ENCODE results near the gene CRACR2B. TPM values are rescaled to one million over a fixed set of nuclear protein-coding genes. Genes with fewer than 3 reads are reported as not detected.

CRACR2B gene
- total and polyA plus RNA-seq, 2 of the 13 experiments (the other 11 are each of a cell fraction or from before 2014, with no cell fraction given): 14.9 to 21.0 TPM

- H3K36me3 ChIP-seq (replicated peaks in 1 of 2; ENCODE audit: control insufficient read depth in 1 of 2, insufficient read depth in 2 of 2, low read length in 2 of 2): peaks cover 7 to 8% of the 10 kb centered on the region in 2 experiments; a peak in 3 of 5 replicates
- CTCF ChIA-PET (ENCODE audit: low intra/inter-chr PET ratio, low total read pairs): no interaction called here
- no peaks in the 10 kb centered on the region; a peak in 1 of 5 replicates for H3K27me3 ChIP-seq (ENCODE audit: control insufficient read depth in 1 of 2, insufficient read depth in 2 of 2, low read length in 2 of 2)
- no peak overlapping the region for H2AFZ ChIP-seq (ENCODE audit: low read length)
- H3K4me1 ChIP-seq (ENCODE audit: insufficient read depth, low read length): peaks cover 35% of the 10 kb centered on the region
- H3K4me3 ChIP-seq (replicated peaks in 1 of 3; ENCODE audit: insufficient read depth in 1 of 3, low read depth in 2 of 3, low read length in 3 of 3): peak overlapping the region in 2 of 3 experiments; percentile 60 to 80; a peak in 3 of 6 replicates
- H3K27ac ChIP-seq (ENCODE audit: extremely low read length, insufficient read depth, low read length): no peak overlapping the region
- in situ Hi-C loops (cut with HindIII; ENCODE audit: extremely low pct_ligation_motif_present, low pct_unique_long_range_greater_than_20kb) (no loop called here), intact Hi-C loops (cut with micrococcal nuclease; ENCODE audit: unreplicated experiment) (no loop called here)
- no peaks in the 10 kb centered on the region for H4K20me1 ChIP-seq (ENCODE audit: insufficient read depth, low read length)
- H3K9me3 ChIP-seq (ENCODE audit: low read length): no peaks in the 10 kb centered on the region
- 61% methylated on average over 5 of the region's 8 CpGs for WGBS (ENCODE audit: low lambda C conversion rate)
- DNase-seq (ENCODE audit: low spot score) (no peak), ATAC-seq (no peak), FAIRE-seq (no peak)
- H3K4me2 ChIP-seq (ENCODE audit: low read depth, low read length): peak overlapping the region; percentile 94
- no TSS peak for BruUV-seq (replicated peaks)
- peak overlapping the region; percentile 79; the same call in 1 of the 2 replicates for H3K9ac ChIP-seq (ENCODE audit: insufficient read depth, low read depth, low read length)
- peaks cover 19% of the 10 kb centered on the region for H3K79me2 ChIP-seq (ENCODE audit: insufficient read depth, low read length)
- POLR2A ChIA-PET: interaction anchor here (4.6 kb wide), 1 partner anchor 17 kb away, joined by 56 read pairs; the partner anchor contains the start of gene PNPLA2
- TF ChIP-seq SKIL (CRISPR knock-in tag; IDR thresholded peaks at IDR 0.05; ENCODE audit: borderline replicate concordance) (no peak), ZNF766 (CRISPR knock-in tag; IDR thresholded peaks at IDR 0.05; ENCODE audit: borderline replicate concordance) (no peak), ZNF224 (CRISPR knock-in tag; IDR thresholded peaks at IDR 0.05) (no peak), ZNF879 (CRISPR knock-in tag; IDR thresholded peaks at IDR 0.05) (no peak), ZBTB20 (CRISPR knock-in tag; IDR thresholded peaks at IDR 0.05; ENCODE audit: borderline replicate concordance, low read depth) (no peak), ZNF343 (CRISPR knock-in tag; IDR thresholded peaks at IDR 0.05) (no peak), TBX3 (IDR thresholded peaks at IDR 0.05; ENCODE audit: borderline replicate concordance) (no peak), SALL1 (CRISPR knock-in tag; IDR thresholded peaks at IDR 0.05) (no peak), ZNF816 (CRISPR knock-in tag; IDR thresholded peaks at IDR 0.05; ENCODE audit: borderline replicate concordance) (no peak), RNF219 (CRISPR knock-in tag; IDR thresholded peaks at IDR 0.05) (no peak), ISL2 (CRISPR knock-in tag; IDR thresholded peaks at IDR 0.05) (no peak), KLF6 (CRISPR knock-in tag; IDR thresholded peaks at IDR 0.05) (no peak), ZBTB4 (CRISPR knock-in tag; IDR thresholded peaks at IDR 0.05; ENCODE audit: borderline replicate concordance) (no peak), KDM6A (CRISPR knock-in tag; IDR thresholded peaks at IDR 0.05; ENCODE audit: low read depth) (no peak), SIX1 (CRISPR knock-in tag; IDR thresholded peaks at IDR 0.05; ENCODE audit: borderline replicate concordance) (no peak), EEA1 (CRISPR knock-in tag; IDR thresholded peaks at IDR 0.05; ENCODE audit: borderline replicate concordance) (no peak), CSRNP2 (CRISPR knock-in tag; conservative IDR thresholded peaks at IDR 0.05; ENCODE audit: low read depth) (no peak)
Observed at GRCh38 chr11:803467-803742, 24.3 kb upstream of the CRACR2B start.

All from HepG2 (cell line).